H9 (cell line): ENCODE results near the gene CYP39A1. TPM values are rescaled to one million over a fixed set of nuclear protein-coding genes. Genes with fewer than 3 reads are reported as not detected.

Source experiments
- DNase-seq: peaks from one replicate; pipeline ENCODE4 v3.0.0-alpha.2; 2017
- H2AFZ ChIP-seq: one replicate; pipeline ENCODE4 v1.6.1; 2013; ENCODE audit warnings: mild to moderate bottlenecking, low read length, control low read depth, moderate library complexity
- H2AK5ac ChIP-seq: 2 replicates; pipeline ENCODE4 v1.6.1; 2013; ENCODE audit warnings: low read length, control low read depth, mixed read lengths; ENCODE audit not compliant: insufficient read length
- H2BK120ac ChIP-seq: one replicate; pipeline ENCODE4 v1.6.1; 2013; ENCODE audit warnings: low read depth, mild to moderate bottlenecking, low read length, control low read depth, inconsistent platforms; ENCODE audit not compliant: poor library complexity, severe bottlenecking
- H2BK12ac ChIP-seq: 2 replicates; pipeline ENCODE4 v1.6.1; 2013; ENCODE audit warnings: low read length, control low read depth, mixed read lengths, low read depth; ENCODE audit not compliant: insufficient read length
- H2BK15ac ChIP-seq: 2 replicates; pipeline ENCODE4 v1.6.1; 2013; ENCODE audit warnings: low read depth, low read length, control low read depth
- H2BK20ac ChIP-seq: one replicate; pipeline ENCODE4 v1.6.1; 2013; ENCODE audit warnings: low read depth, mild to moderate bottlenecking, low read length, control low read depth, inconsistent platforms; ENCODE audit not compliant: poor library complexity, severe bottlenecking
- H2BK5ac ChIP-seq: 2 replicates; pipeline ENCODE4 v1.6.1; 2013; ENCODE audit warnings: low read length, control low read depth, mixed read lengths; ENCODE audit not compliant: insufficient read length
- H3K14ac ChIP-seq: 2 replicates; pipeline ENCODE4 v1.6.1; 2013; ENCODE audit warnings: low read length, control low read depth; ENCODE audit not compliant: insufficient read depth
- H3K18ac ChIP-seq: 2 replicates; pipeline ENCODE4 v1.6.1; 2013; ENCODE audit warnings: low read depth, mild to moderate bottlenecking, mixed read lengths, low read length, control low read depth; ENCODE audit not compliant: insufficient read length
- H3K23ac ChIP-seq: 2 replicates; pipeline ENCODE4 v1.6.1; 2013; ENCODE audit warnings: low read length, control low read depth, mixed read lengths, low read depth; ENCODE audit not compliant: insufficient read length
- H3K23me2 ChIP-seq: 2 replicates; pipeline ENCODE4 v1.6.1; 2013; ENCODE audit warnings: low read depth, mild to moderate bottlenecking, mixed read lengths, low read length, control low read depth; ENCODE audit not compliant: insufficient read length, poor library complexity, severe bottlenecking
- H3K27ac ChIP-seq: 2 replicates; pipeline ENCODE4 v1.5.1; 2013; ENCODE audit warnings: low read length, control low read depth, mixed read lengths, low read depth; ENCODE audit not compliant: insufficient read length
- H3K27me3 ChIP-seq: 2 replicates; pipeline ENCODE4 v1.6.1; 2013; ENCODE audit warnings: low read length, control low read depth, inconsistent platforms; ENCODE audit not compliant: insufficient read depth
- H3K4ac ChIP-seq: 2 replicates; pipeline ENCODE4 v1.6.1; 2013; ENCODE audit warnings: low read depth, mild to moderate bottlenecking, control low read depth, inconsistent platforms, low read length, moderate library complexity
- H3K4me1 ChIP-seq: 2 replicates; pipeline ENCODE4 v1.6.1; 2013; ENCODE audit warnings: low read length, control low read depth, inconsistent platforms; ENCODE audit not compliant: insufficient read depth
- H3K4me2 ChIP-seq: 2 replicates; pipeline ENCODE4 v1.6.1; 2013; ENCODE audit warnings: low read length, control low read depth, mixed read lengths; ENCODE audit not compliant: insufficient read length, insufficient read depth
- H3K56ac ChIP-seq: 2 replicates; pipeline ENCODE4 v1.6.1; 2013; ENCODE audit warnings: low read depth, mild to moderate bottlenecking, mixed read lengths, low read length, control low read depth; ENCODE audit not compliant: insufficient read length
- H3K79me1 ChIP-seq: 2 replicates; pipeline ENCODE4 v1.6.1; 2013; ENCODE audit warnings: low read depth, mild to moderate bottlenecking, moderate library complexity, low read length, control low read depth, inconsistent platforms; ENCODE audit not compliant: insufficient read depth, poor library complexity, severe bottlenecking
- H3K79me2 ChIP-seq: 2 replicates; pipeline ENCODE4 v1.6.1; 2013; ENCODE audit warnings: low read length, control low read depth, inconsistent platforms; ENCODE audit not compliant: insufficient read depth
- H3K9ac ChIP-seq: 2 replicates; pipeline ENCODE4 v1.6.1; 2013; ENCODE audit warnings: low read length, control low read depth, mixed read lengths; ENCODE audit not compliant: insufficient read length; ENCODE audit errors: extremely low read depth
- H3K9me3 ChIP-seq: one replicate; pipeline ENCODE4 v1.6.1; 2013; ENCODE audit warnings: low read depth, low read length, inconsistent platforms; ENCODE audit not compliant: control insufficient read depth
- H3T11ph ChIP-seq: one replicate; pipeline ENCODE4 v1.6.1; 2013; ENCODE audit warnings: mild to moderate bottlenecking, low read length, control low read depth, inconsistent platforms
- H4K20me1 ChIP-seq: one replicate; pipeline ENCODE4 v1.6.1; 2013; ENCODE audit not compliant: control insufficient read depth, insufficient read length, insufficient read depth
- H4K5ac ChIP-seq: 2 replicates; pipeline ENCODE4 v1.6.1; 2013; ENCODE audit warnings: low read depth, mild to moderate bottlenecking, mixed read lengths, low read length, control low read depth; ENCODE audit not compliant: insufficient read length
- H4K8ac ChIP-seq: replicated peaks from 2 replicates; pipeline ENCODE4 v1.6.1; 2013; ENCODE audit warnings: low read length, control low read depth, mixed read lengths, low read depth; ENCODE audit not compliant: insufficient read length
- H4K91ac ChIP-seq: 2 replicates; pipeline ENCODE4 v1.6.1; 2013; ENCODE audit warnings: low read depth, mild to moderate bottlenecking, moderate library complexity, mixed read lengths, low read length, control low read depth; ENCODE audit not compliant: insufficient read length
- H3K27ac Mint-ChIP-seq, 3 experiments: 2 replicates in 2 of 3; 3 replicates in 1 of 3; pipeline ENCODE4 v1.8.0; 2020 to 2021; ENCODE audit warnings: mixed read lengths in 3 of 3, mild to moderate bottlenecking in 1 of 3, moderate library complexity in 1 of 3
- H3K27me3 Mint-ChIP-seq: 2 replicates; pipeline ENCODE4 v1.8.0; 2021; ENCODE audit warnings: low read depth, mild to moderate bottlenecking, moderate library complexity, mixed read lengths
- H3K36me3 Mint-ChIP-seq, 3 experiments: 2 replicates in 2 of 3; 3 replicates in 1 of 3; pipeline ENCODE4 v1.8.0; 2020 to 2021; ENCODE audit warnings: low read depth in 3 of 3, mixed read lengths in 3 of 3; ENCODE audit not compliant: insufficient read depth in 1 of 3
- H3K4me1 Mint-ChIP-seq, 2 experiments: 2 replicates each; pipeline ENCODE4 v1.8.0; 2020; ENCODE audit warnings: mixed read lengths in 2 of 2
- H3K4me3 Mint-ChIP-seq, 2 experiments: 2 replicates in 1 of 2; 3 replicates in 1 of 2; pipeline ENCODE4 v1.8.0; 2020 to 2021; ENCODE audit warnings: mild to moderate bottlenecking in 2 of 2, mixed read lengths in 2 of 2, moderate library complexity in 1 of 2
- H3K9me3 Mint-ChIP-seq, 2 experiments: 2 replicates in 1 of 2; 3 replicates in 1 of 2; pipeline ENCODE4 v1.8.0; 2020; ENCODE audit warnings: mild to moderate bottlenecking in 2 of 2, mixed read lengths in 2 of 2, moderate library complexity in 1 of 2
- WGBS: extraction: QIAGEN DNeasy Blood & Tissue Kit; methylation state at CpG from one replicate; pipeline ENCODE4 v1.1.7; 2013; ENCODE audit warnings: missing lambda C conversion rate, low lambda C conversion rate, mixed read lengths; ENCODE audit not compliant: insufficient read length; ENCODE audit errors: extremely low coverage; 5-methylcytosine and 5-hydroxymethylcytosine counted together
- total RNA-seq: library from RNA; stranded (reverse); gene quantifications from 2 replicates; pipeline ENCODE4 v1.2.1, GENCODE V29; 2021
- TF ChIP-seq, protein P1 (sequence below): fragments of 200-600 bp; sonication (generic); conservative IDR thresholded peaks from 3 replicates; pipeline ENCODE4 v1.8.0; 2021; ENCODE audit warnings: antibody characterized with exemption, mild to moderate bottlenecking

The CYP39A1 gene
- total RNA-seq, 1 experiment from 2014 or later = 0.50 TPM

DNA sequence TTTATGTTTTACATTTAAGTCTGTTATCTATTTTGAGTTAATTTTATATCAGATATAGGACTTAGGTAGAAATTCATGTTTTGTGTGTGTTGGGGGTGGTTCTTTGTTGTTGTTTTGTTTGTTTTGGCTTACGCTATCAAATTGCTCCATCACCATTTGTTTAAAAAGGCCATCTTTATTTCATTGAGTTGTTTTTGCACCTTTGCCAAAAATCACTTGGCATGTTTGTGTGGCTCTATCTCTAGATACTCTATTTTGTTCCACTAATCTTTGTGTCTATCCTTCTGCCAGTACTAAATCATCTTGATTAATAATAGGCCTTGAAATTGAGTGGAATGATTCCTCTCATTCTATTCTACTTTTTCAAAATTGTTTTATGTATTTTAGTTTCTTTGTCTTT lies 7.4 kb downstream of the CYP39A1 start:
- H3K14ac ChIP-seq = no peak overlapping the region
- H3K18ac ChIP-seq = no peak overlapping the region
- no peak for DNase-seq
- no peaks in the 10 kb centered on the region for H3K79me1 ChIP-seq
- no peak overlapping the region for H2BK12ac ChIP-seq
- no peak overlapping the region for H2AFZ ChIP-seq
- no peak overlapping the region for H3K9ac ChIP-seq
- no peak overlapping the region for H2BK20ac ChIP-seq
- no peak overlapping the region for H4K91ac ChIP-seq
- H3K4me1 Mint-ChIP-seq = peaks cover 0 to 3% of the 10 kb centered on the region in 2 experiments; a peak in 1 of 4 replicates
- no peak overlapping the region for H3K27ac Mint-ChIP-seq
- no peak overlapping the region for H3K4me3 Mint-ChIP-seq
- TF ChIP-seq, protein P1, sequence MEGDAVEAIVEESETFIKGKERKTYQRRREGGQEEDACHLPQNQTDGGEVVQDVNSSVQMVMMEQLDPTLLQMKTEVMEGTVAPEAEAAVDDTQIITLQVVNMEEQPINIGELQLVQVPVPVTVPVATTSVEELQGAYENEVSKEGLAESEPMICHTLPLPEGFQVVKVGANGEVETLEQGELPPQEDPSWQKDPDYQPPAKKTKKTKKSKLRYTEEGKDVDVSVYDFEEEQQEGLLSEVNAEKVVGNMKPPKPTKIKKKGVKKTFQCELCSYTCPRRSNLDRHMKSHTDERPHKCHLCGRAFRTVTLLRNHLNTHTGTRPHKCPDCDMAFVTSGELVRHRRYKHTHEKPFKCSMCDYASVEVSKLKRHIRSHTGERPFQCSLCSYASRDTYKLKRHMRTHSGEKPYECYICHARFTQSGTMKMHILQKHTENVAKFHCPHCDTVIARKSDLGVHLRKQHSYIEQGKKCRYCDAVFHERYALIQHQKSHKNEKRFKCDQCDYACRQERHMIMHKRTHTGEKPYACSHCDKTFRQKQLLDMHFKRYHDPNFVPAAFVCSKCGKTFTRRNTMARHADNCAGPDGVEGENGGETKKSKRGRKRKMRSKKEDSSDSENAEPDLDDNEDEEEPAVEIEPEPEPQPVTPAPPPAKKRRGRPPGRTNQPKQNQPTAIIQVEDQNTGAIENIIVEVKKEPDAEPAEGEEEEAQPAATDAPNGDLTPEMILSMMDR = no peak
- no peaks in the 10 kb centered on the region for H3K23me2 ChIP-seq
- no peak overlapping the region for H3K27ac ChIP-seq
- H3K36me3 Mint-ChIP-seq = 0 out of 7 replicates have a peak, but pooled peaks cover 0 to 4% (median 0%) of the 10 kb centered on the region in 3 experiments
- H3K4me2 ChIP-seq = no peak overlapping the region
- no peak overlapping the region for H4K5ac ChIP-seq
- no peak overlapping the region for H2AK5ac ChIP-seq
- H3K56ac ChIP-seq = no peak overlapping the region
- H2BK120ac ChIP-seq = no peak overlapping the region
- H3K23ac ChIP-seq = no peak overlapping the region
- H3K79me2 ChIP-seq = no peaks in the 10 kb centered on the region
- no peak overlapping the region for H4K8ac ChIP-seq
- no peaks in the 10 kb centered on the region for H3K9me3 Mint-ChIP-seq
- no peak overlapping the region for H2BK15ac ChIP-seq
- no peaks in the 10 kb centered on the region for H4K20me1 ChIP-seq
- no peaks in the 10 kb centered on the region for H3K4me1 ChIP-seq
- no peak overlapping the region for H3K4ac ChIP-seq
- no CpG with 5 or more reads among the region's 1 CpG for WGBS
- no peaks in the 10 kb centered on the region for H3K9me3 ChIP-seq
- no peaks in the 10 kb centered on the region for H3K27me3 Mint-ChIP-seq
- no peaks in the 10 kb centered on the region for H3K27me3 ChIP-seq
- no peak overlapping the region for H2BK5ac ChIP-seq
- H3T11ph ChIP-seq = no peak overlapping the region
